T-cell (primary cell): ENCODE results near the gene IRF2BP2. TPM values are rescaled to one million over a fixed set of nuclear protein-coding genes. Genes with fewer than 3 reads are reported as not detected.

ENCODE experiments used
- ATAC-seq, 4 experiments: fragments of 200-7000 bp in 3 of 4; fragments of 150-1000 bp in 1 of 4; cut with Tn5 transposase; replicated peaks in 1 of 4; 1 replicate in 3 of 4; 2 replicates in 1 of 4; pipeline ENCODE4 v1.10.0; 2021; ENCODE audit warnings: moderate library complexity in 3 of 4, mild to moderate bottlenecking in 2 of 4, moderate number of reproducible peaks in 1 of 4
- CTCF ChIA-PET, 2 donors: fragments of 300-600 bp; sonication (Branson Sonifier 250); formaldehyde crosslinking; loops; one replicate each; lab custom pipeline; 2022; ENCODE audit warnings: antibody characterized with exemption in 2 of 2; lab: Charles Lee
- POLR2A ChIA-PET, 2 donors: fragments of 300-600 bp; sonication (Branson Sonifier 250); formaldehyde crosslinking; loops; one replicate each; lab custom pipeline; 2022; ENCODE audit warnings: antibody characterized with exemption in 2 of 2; lab: Charles Lee
- DNase-seq, 35 experiments: peaks; one replicate each; pipeline versions ENCODE4 v3.0.0 to v3.0.0-alpha.2; 2013 to 2023
- H3K27ac ChIP-seq: one replicate; pipeline ENCODE4 v1.5.1; 2013; ENCODE audit warnings: low read length
- H3K27me3 ChIP-seq, 2 experiments: replicated peaks in 1 of 2; 1 replicate in 1 of 2; 2 replicates in 1 of 2; pipeline versions ENCODE4 v1.6.1 to v1.7.0; 2013; ENCODE audit warnings: low read length in 1 of 2, mixed read lengths in 1 of 2; ENCODE audit not compliant: control insufficient read depth in 2 of 2, insufficient read depth in 2 of 2; ENCODE audit errors: extremely low read depth in 1 of 2
- H3K36me3 ChIP-seq, 2 donors: 1 replicate in 1 of 2; 2 replicates in 1 of 2; pipeline versions ENCODE4 v1.6.1 to v1.7.0; 2013; ENCODE audit warnings: low read length in 1 of 2; ENCODE audit not compliant: control insufficient read depth in 2 of 2, insufficient read depth in 1 of 2; ENCODE audit errors: extremely low read depth in 1 of 2
- H3K4me1 ChIP-seq, 2 experiments: 1 replicate in 1 of 2; 2 replicates in 1 of 2; pipeline versions ENCODE4 v1.6.1 to v1.7.0; 2013; ENCODE audit warnings: low read length in 2 of 2, mixed read lengths in 1 of 2; ENCODE audit not compliant: insufficient read depth in 2 of 2, control insufficient read depth in 1 of 2; ENCODE audit errors: extremely low read depth in 1 of 2
- H3K4me3 ChIP-seq, 2 donors: 1 replicate in 1 of 2; 2 replicates in 1 of 2; pipeline versions ENCODE4 v1.5.1 to v1.7.0; 2013; ENCODE audit warnings: mild to moderate bottlenecking in 2 of 2, low read length in 1 of 2, moderate library complexity in 1 of 2; ENCODE audit not compliant: control insufficient read depth in 1 of 2; ENCODE audit errors: extremely low read depth in 1 of 2
- H3K9me3 ChIP-seq: 2 replicates; pipeline ENCODE4 v1.7.0; 2013
- H3K27ac Mint-ChIP-seq, 2 donors: one replicate each; pipeline ENCODE4 v1.8.0; 2020 to 2021; ENCODE audit warnings: mild to moderate bottlenecking in 2 of 2, mixed read lengths in 2 of 2
- H3K27me3 Mint-ChIP-seq, 2 donors: one replicate each; pipeline ENCODE4 v1.8.0; 2021 to 2022; ENCODE audit warnings: mixed read lengths in 2 of 2
- H3K36me3 Mint-ChIP-seq: one replicate; pipeline ENCODE4 v1.8.0; 2021; ENCODE audit warnings: mixed read lengths
- H3K4me1 Mint-ChIP-seq, 3 donors: one replicate each; pipeline ENCODE4 v1.8.0; 2020 to 2022; ENCODE audit warnings: mixed read lengths in 3 of 3, mild to moderate bottlenecking in 1 of 3
- H3K4me3 Mint-ChIP-seq, 3 donors: one replicate each; pipeline ENCODE4 v1.8.0; 2020 to 2022; ENCODE audit warnings: mild to moderate bottlenecking in 3 of 3, mixed read lengths in 3 of 3, moderate library complexity in 3 of 3
- H3K9me3 Mint-ChIP-seq, 3 donors: one replicate each; pipeline ENCODE4 v1.8.0; 2020 to 2022; ENCODE audit warnings: mixed read lengths in 3 of 3
- WGBS: methylation state at CpG from one replicate; pipeline ENCODE4 v1.1.5; 2013; ENCODE audit warnings: missing lambda C conversion rate; ENCODE audit not compliant: insufficient coverage; 5-methylcytosine and 5-hydroxymethylcytosine counted together
- total RNA-seq, 35 experiments: library from RNA in 6 of 35; stranded (reverse) in 6 of 35; fragments of 120-200 nt in 1 of 35; gene quantifications; one replicate each; pipeline versions ENCODE4 v1.2.1 to v1.2.4 and lab custom pipeline; 2013 to 2026

IRF2BP2 gene
- total RNA-seq, 5 donors from 2014 or later (not counting 1 experiment from before 2014, with no cell fraction given) = 141 to 406 (median 163) TPM

GRCh38 chr1:234600418-234601281 is 9.3 kb downstream of the IRF2BP2 start:
- no peaks in the 10 kb centered on the region for H3K9me3 Mint-ChIP-seq
- POLR2A ChIA-PET = interaction anchor here (0.5 to 4.2 kb wide), 15 partner anchors 8 to 483 kb away, joined by 3 to 117 read pairs (median 4); partner anchors contain the start of gene IRF2BP2 (in 1 of the 2)
- peaks cover 38 to 59% of the 10 kb centered on the region in 2 experiments for H3K4me1 ChIP-seq
- H3K27me3 Mint-ChIP-seq = no peaks in the 10 kb centered on the region
- peaks cover 16% of the 10 kb centered on the region for H3K36me3 Mint-ChIP-seq
- H3K4me3 ChIP-seq = peak overlapping the region; percentile 53 to 62
- H3K36me3 ChIP-seq = peaks cover 0 to 3% of the 10 kb centered on the region in 2 donors
- ATAC-seq (peak; percentile 44 to 53 (median 45)), DNase-seq (peak in 14 of 35 experiments; percentile 2 to 75 (median 24))
- H3K27ac Mint-ChIP-seq = peak overlapping the region; percentile 90 to 91
- no peaks in the 10 kb centered on the region for H3K27me3 ChIP-seq
- CTCF ChIA-PET = interaction anchor here (0.6 to 5.8 kb wide), 7 partner anchors 11 to 483 kb away, joined by 3 to 55 read pairs (median 5); partner anchors contain the start of gene IRF2BP2 (in 1 of the 2)
- H3K4me3 Mint-ChIP-seq = peak overlapping the region; percentile 80 to 94 (median 82)
- no peaks in the 10 kb centered on the region for H3K9me3 ChIP-seq
- WGBS = 0% methylated on average over 9 of the region's 11 CpGs
- H3K4me1 Mint-ChIP-seq = peaks cover 51 to 65% (median 65%) of the 10 kb centered on the region in 3 donors
- peak overlapping the region; percentile 96 for H3K27ac ChIP-seq

- Mint-ChIP-seq H3K27me3 (no peaks in the 10 kb centered on the region), H3K4me1 (peaks cover 45 to 60% (median 60%) of the 10 kb centered on the region in 3 donors), H3K4me3 (peak overlapping the region; percentile 82 to 94 (median 88)), H3K9me3 (no peaks in the 10 kb centered on the region), H3K36me3 (peaks cover 14% of the 10 kb centered on the region), H3K27ac (peak overlapping the region; percentile 91 to 93)
- peaks cover 0 to 3% of the 10 kb centered on the region in 2 donors for H3K36me3 ChIP-seq
- WGBS = under 1% methylated on average over 76 of the region's 87 CpGs
- H3K4me1 ChIP-seq = peaks cover 38 to 53% of the 10 kb centered on the region in 2 experiments
- no peaks in the 10 kb centered on the region for H3K27me3 ChIP-seq
- DNase-seq (peak; percentile 35 to 88 (median 73)), ATAC-seq (peak; percentile 65 to 78 (median 76))
- H3K4me3 ChIP-seq = peak overlapping the region; percentile 53 to 62
- CTCF ChIA-PET = interaction anchor here (0.6 to 5.8 kb wide), 7 partner anchors 11 to 698 kb away, joined by 3 to 55 read pairs (median 5); partner anchors contain the start of gene IRF2BP2 (in 1 of the 2)
- POLR2A ChIA-PET = interaction anchor here (0.6 to 4.2 kb wide), 16 partner anchors 9 to 528 kb away, joined by 3 to 117 read pairs (median 4); partner anchors contain the start of gene IRF2BP2 (in 1 of the 2)
- H3K27ac ChIP-seq = peak overlapping the region; percentile 96
- no peaks in the 10 kb centered on the region for H3K9me3 ChIP-seq
Observed at GRCh38 chr1:234599617-234600417, 10.2 kb downstream of the IRF2BP2 start.

GRCh38 chr1:234598974-234599616 is 10.9 kb downstream of the IRF2BP2 start:
- H3K27me3 ChIP-seq = no peaks in the 10 kb centered on the region
- DNase-seq (no peak), ATAC-seq (no peak)
- peak overlapping the region; percentile 83 for H3K27ac ChIP-seq
- H3K4me1 ChIP-seq = peaks cover 35 to 46% of the 10 kb centered on the region in 2 experiments
- H3K9me3 ChIP-seq = no peaks in the 10 kb centered on the region
- peak overlapping the region; percentile 82 to 94 (median 88) for H3K4me3 Mint-ChIP-seq
- H3K27ac Mint-ChIP-seq = peak overlapping the region; percentile 91 to 93
- H3K4me3 ChIP-seq = peak overlapping the region; percentile 52 to 62
- ChIA-PET POLR2A (interaction anchor here (0.6 to 4.2 kb wide), 9 partner anchors 12 to 528 kb away, joined by 3 to 117 read pairs (median 4); partner anchors contain the start of gene IRF2BP2 (in 1 of the 2)), CTCF (interaction anchor here in 1 of 2 donors (0.6 to 5.8 kb wide), 5 partner anchors 12 to 699 kb away, joined by 3 to 55 read pairs (median 7); partner anchors contain the start of gene IRF2BP2)
- no peaks in the 10 kb centered on the region for H3K36me3 ChIP-seq
- H3K9me3 Mint-ChIP-seq = no peaks in the 10 kb centered on the region
- peaks cover 42 to 59% (median 58%) of the 10 kb centered on the region in 3 donors for H3K4me1 Mint-ChIP-seq
- no CpG with 5 or more reads among the region's 1 CpG for WGBS
- no peaks in the 10 kb centered on the region for H3K27me3 Mint-ChIP-seq
- peaks cover 10% of the 10 kb centered on the region for H3K36me3 Mint-ChIP-seq

GRCh38 chr1:234597894-234598293 is 12.1 kb downstream of the IRF2BP2 start:
- ChIA-PET POLR2A (interaction anchor here in 1 of 2 donors (0.7 kb wide), 1 partner anchor 15 kb away, joined by 4 read pairs; no protein-coding TSS in a partner anchor), CTCF (interaction anchor here in 1 of 2 donors (0.6 to 5.8 kb wide), 8 partner anchors 9 to 507 kb away, joined by 3 to 55 read pairs (median 4); partner anchors contain the start of gene IRF2BP2)
- WGBS = no CpG with 5 or more reads among the region's 2 CpGs
- peaks cover 5% of the 10 kb centered on the region for H3K36me3 Mint-ChIP-seq
- peaks cover 35 to 54% (median 52%) of the 10 kb centered on the region in 3 donors for H3K4me1 Mint-ChIP-seq
- no peak overlapping the region for H3K4me3 ChIP-seq
- ATAC-seq = no peak
- no peaks in the 10 kb centered on the region for H3K9me3 ChIP-seq
- H3K4me1 ChIP-seq = peaks cover 30 to 35% of the 10 kb centered on the region in 2 experiments
- H3K27me3 ChIP-seq = no peaks in the 10 kb centered on the region
- peak in 32 of 35 experiments; percentile 22 to 77 (median 48) for DNase-seq
- no peak overlapping the region for H3K27ac Mint-ChIP-seq
- no peaks in the 10 kb centered on the region for H3K36me3 ChIP-seq
- no peak overlapping the region for H3K4me3 Mint-ChIP-seq
- H3K27me3 Mint-ChIP-seq = no peaks in the 10 kb centered on the region
- H3K9me3 Mint-ChIP-seq = no peaks in the 10 kb centered on the region
- H3K27ac ChIP-seq = no peak overlapping the region

- no peak overlapping the region for H3K27ac Mint-ChIP-seq
- peaks cover 15 to 19% of the 10 kb centered on the region in 2 experiments for H3K4me1 ChIP-seq
- peaks cover 16 to 34% (median 32%) of the 10 kb centered on the region in 3 donors for H3K4me1 Mint-ChIP-seq
- ChIA-PET POLR2A (interaction anchor here in 1 of 2 donors (0.6 kb wide), 1 partner anchor 174 kb away, joined by 3 read pairs; no protein-coding TSS in a partner anchor), CTCF (interaction anchor here (0.5 to 1.5 kb wide), 2 partner anchors 128 to 334 kb away, joined by 3 to 6 read pairs; no protein-coding TSS in a partner anchor)
- ATAC-seq = no peak
- no peaks in the 10 kb centered on the region for H3K9me3 ChIP-seq
- no peaks in the 10 kb centered on the region for H3K36me3 ChIP-seq
- no peak overlapping the region for H3K4me3 ChIP-seq
- no peaks in the 10 kb centered on the region for H3K9me3 Mint-ChIP-seq
- no peak overlapping the region for H3K27ac ChIP-seq
- no peaks in the 10 kb centered on the region for H3K27me3 Mint-ChIP-seq
- no peak overlapping the region for H3K4me3 Mint-ChIP-seq
- WGBS = 92% methylated on average over 2 of the region's 2 CpGs
- no peaks in the 10 kb centered on the region for H3K27me3 ChIP-seq
- no peak for DNase-seq
- H3K36me3 Mint-ChIP-seq = no peaks in the 10 kb centered on the region
Observed at GRCh38 chr1:234595899-234596298, 14.1 kb downstream of the IRF2BP2 start.
